SKM-1 treated with dmso at 0.1 percent for 144 hours (cell line): Measurements from ENCODE around the gene SPINK8.
A peak's percentile ranks its signal among the peaks of the same experiment; 100 is the strongest.
"Not testable (repeated sequence)": the region's sequence is repeated elsewhere in the genome, so short reads cannot be mapped to it uniquely, and the experiment has no call there.

ENCODE experiments used
- DNase-seq: peaks from one replicate; lab custom pipeline; 2025; ENCODE audit not compliant: unreplicated experiment; lab: John Stamatoyannopoulos, UW

SPINK8 gene

DNA sequence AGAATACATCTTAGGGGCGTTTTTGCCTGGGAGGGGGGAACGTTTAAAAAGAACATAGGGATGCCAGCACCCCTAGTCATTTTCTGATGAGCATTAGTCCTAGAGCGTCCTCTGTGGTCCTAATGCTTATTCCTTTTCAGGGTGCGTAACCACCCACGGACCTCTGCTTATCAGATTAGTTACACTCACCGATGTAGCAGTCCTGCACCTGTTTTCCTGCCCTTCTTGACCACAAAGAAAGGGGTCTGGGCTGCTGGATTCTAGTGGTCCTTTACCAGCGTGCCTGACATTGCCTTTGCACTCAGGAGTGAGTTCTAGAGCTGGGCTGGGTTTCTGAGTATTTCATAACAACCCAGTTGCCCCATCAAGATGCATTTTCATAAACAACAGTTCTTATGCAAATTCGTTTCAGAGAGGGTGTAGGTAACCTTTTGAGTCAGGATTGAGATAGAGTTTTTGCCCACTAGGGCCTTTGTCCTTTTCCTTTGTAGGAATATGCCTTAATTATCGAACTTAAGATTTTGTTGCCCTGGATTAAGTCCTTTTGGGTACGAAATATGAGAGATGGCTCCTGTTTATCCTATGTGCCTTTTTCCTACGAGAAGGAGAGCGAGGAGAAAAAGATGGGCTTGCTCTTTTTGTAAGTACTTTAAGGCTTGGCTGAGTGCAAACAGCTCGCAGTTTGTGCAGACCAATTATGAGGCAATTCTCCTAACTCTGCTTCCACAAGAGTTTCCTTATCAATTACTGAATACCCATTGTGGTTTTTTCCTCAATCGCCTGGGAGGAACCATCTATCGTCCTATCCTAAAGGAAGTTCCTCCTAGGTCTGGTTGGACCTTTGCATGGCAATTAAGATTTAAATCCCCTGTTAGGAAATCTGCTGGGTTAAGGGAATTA, at the start of gene SPINK8:
SPINK8 (minus strand) TSS at position 316 of the 900 bp plus-strand sequence. CDS start 5,320 bp downstream, outside the sequence.
- peak; percentile 29 for DNase-seq

DNA sequence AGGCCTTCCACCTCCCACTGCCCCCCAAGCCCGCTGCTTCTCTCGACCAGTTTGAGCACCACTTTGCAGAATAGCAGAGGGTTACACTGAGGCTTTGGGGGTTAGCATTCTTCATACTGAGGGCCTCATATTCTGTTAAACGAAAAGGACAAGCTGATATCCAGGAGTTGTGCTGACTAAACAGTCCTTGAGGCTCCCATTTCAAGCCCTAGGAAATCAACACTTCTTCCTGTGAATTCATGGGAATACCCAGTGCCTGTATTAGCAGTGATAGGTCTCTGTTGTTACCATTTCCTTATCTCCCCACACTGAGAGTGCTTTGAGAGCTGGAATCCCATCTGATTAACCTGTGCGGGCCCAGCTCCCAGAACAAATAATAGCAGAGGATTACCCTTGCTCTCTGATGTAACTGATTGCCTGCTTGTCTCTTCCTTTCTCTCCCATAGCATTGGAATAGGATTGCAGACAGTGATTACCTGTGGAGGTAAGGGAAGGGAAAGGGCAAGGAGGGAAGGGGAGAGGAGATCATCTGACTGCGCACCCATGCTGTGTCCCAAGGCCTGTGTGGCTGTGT, 39.5 kb upstream of the SPINK8 start:
- DNase-seq: no peak

DNA sequence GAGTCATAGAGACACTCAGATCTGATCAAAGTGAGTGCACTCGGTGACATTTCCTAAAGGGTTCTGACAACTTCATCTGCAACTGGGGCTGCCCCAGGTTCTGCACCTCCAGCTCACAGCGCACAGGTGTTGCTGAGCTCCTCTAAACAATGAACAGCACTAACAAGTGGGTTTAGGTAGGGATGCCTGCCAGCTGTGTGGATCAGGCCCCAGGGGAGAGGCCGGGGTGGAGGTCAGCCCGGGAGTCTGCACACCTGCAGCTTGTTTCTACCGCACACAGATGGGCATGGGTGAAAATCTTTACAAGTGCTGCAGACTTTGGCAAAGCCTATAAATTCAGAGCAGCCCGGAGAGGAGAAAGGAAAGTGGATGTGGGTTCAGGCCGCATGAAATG, 38.9 kb upstream of the SPINK8 start:
- no peak for DNase-seq

DNA sequence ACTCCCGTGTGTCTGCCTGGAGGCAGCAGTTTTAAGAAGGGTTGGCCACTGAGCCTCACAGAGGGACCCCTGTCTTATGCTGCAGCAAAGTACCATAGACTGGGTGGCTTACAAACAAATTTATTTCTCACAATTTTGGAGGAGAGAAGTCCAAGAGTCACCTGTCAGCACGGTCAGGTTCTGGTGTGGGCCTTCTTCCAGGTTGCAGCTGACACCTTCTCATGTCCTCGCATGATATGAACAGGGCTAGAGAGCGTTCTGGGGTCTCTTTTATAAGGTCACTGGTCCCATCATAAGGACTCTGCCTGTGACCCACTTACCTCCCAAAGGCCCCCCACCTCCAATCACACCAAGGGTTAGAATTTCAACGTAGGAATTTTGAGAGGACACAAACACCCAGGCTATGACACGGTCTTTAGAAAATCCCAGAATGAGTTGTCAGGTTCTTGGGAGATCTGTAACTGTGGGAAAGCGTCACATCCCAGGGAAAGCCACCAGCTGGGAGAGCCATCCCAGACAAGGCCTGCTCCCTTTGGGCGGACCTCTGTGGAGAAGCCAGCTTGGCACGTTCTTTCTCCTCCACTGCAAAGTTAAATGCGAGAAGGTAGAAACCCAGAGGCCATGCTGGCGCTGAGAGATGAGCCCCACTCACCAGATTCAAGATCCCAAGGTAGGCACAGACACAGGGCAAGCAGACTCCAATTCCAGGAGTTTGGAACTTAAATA, 38.4 kb upstream of the SPINK8 start, which contains the start of gene FBXW12:
FBXW12 (plus strand) TSS at position 569 of the 726 bp plus-strand sequence. CDS start 549 bp downstream, outside the sequence.
- DNase-seq: no peak

DNA sequence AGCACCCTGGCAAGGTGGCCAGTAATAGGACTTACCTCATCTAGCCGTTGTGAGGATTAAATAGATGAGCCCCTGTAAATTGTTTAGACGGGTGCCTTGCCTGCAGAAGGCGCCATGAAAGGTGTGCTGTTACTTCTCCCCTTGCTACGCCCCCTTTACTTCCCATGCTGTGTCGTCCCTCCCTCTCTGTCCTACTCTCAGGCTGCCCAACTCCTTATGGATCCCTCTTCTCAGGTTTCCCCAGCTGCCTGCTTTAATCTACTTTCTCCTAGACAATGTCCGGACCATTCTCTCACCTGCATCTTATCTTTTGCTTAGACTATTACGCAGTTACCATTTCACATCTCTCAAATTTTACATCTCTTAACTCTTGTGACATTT, 36.9 kb upstream of the SPINK8 start:
- no peak for DNase-seq

DNA sequence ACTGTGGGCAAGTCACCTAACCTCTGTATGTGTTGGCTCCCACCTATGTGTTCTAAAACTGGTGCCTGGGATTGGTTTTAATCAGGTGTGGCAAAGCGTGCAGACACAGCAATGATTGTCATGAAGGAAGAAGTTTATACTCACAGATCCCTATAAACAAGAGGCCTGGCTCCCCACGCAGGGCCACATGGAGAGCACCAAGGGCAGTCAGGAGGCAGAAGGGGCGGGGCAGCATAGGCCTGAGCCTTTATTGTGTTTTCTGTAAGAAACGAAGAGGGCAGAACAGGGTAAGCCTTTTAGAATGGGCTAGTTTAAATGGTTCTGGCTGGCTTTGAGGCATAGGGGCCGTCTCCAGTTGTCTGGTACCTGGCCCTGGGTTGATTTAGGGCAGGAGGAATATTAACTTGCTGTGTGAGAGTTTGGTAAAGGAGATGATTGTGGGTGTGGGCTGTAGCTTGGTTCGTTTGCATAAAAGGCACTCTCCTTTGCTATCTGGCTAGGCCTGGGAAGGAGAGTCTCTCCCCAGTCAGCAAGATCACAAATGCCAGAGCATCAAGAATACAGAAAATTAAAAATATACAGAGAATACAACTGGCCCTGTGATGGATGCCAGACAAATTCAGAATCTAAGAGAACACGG, 36.4 kb upstream of the SPINK8 start:
- no peak for DNase-seq

DNA sequence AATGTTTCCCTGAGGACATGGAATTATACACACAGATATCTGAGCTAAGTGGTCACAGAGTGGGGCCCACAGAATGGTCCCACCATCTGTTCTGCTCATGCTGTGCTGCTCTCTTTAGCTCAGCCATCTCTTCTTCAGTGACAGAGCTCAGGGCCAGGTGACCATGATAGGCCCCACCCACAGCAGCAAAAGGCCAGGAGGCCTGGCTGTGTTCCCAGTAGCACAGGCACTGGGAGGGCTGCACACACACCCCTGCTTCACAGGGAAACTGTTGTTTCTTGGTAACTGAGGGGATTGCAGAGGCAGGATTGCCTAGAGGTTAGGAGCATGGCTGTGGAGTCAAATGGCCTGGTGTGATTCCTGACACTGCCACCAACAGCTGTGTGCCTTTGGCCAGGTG, 33.7 kb upstream of the SPINK8 start:
- no peak for DNase-seq

DNA sequence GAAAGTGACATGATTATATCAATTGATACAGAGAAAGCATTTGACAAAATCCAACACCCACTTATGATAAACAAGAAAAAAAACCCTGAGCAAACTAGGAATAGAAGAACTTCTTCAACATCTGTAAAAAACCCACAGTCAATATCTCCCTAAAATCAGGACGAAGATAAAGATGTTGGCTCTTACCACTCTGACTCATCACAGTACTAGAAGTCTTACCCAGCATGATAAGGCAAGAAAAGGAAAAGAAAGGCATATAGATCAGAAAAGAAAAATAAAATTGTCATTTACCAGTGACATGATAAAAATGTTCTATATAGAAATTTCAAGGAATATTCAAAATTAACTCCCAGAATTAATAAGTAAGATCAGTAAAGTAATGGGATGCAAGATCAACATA, 31.4 kb upstream of the SPINK8 start:
- DNase-seq: no peak

DNA sequence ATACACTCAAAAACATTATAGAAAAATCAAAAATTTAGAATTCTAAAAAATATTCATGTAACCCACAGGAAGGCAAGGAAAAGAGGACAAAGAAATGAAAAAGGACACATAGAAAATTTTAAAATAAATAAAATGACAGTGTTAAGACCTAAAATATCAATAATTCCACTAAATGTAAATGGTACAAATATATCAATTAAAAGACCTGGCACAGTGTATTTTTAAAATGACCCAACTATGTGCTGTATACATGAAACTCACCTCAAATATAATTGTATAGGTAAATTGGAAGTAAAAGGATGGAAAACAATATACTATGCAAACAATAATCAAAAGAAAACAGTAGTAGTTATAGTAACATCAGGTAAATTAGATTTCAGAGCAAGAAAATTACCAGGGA, 28.5 kb upstream of the SPINK8 start:
- no peak for DNase-seq

DNA sequence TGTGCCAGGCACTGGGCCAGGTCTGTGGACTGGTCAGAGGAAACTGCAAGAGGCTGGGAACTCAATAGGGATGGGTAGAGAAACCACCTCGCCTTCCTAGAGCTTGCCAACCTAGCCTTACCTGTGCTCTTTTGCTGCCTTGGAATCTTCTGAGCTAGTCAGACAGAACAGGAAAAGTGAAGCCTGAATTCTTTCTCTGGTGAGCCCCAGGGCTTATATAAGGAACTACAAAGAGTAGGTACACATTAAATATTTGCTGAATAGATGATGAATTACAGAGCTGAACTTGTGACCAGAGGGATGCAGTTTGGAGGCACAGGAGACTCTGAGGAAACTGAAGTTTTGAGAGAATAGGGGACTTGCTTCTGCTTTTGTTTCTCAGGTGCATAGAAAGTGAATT, 23.0 kb upstream of the SPINK8 start:
- no peak for DNase-seq

DNA sequence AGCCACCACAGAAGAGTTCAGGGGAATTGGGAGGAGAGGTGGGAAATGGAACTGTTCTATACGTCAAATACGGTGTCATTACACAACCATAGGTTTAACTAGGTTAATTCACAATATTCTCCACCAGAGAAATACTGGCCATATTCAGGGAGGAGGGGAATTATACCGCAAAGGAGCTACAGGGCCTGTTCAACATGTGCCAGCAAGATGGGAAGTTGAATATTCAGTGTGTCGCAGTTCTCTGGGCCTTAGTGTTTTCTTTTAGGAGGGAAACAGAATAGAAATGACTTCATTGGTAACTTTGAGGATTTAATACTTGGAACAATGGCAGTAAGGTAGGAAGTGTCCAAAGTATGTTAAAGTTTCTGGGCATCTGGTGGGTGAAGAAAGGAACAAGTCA, 20.5 kb upstream of the SPINK8 start:
- DNase-seq: no peak

DNA sequence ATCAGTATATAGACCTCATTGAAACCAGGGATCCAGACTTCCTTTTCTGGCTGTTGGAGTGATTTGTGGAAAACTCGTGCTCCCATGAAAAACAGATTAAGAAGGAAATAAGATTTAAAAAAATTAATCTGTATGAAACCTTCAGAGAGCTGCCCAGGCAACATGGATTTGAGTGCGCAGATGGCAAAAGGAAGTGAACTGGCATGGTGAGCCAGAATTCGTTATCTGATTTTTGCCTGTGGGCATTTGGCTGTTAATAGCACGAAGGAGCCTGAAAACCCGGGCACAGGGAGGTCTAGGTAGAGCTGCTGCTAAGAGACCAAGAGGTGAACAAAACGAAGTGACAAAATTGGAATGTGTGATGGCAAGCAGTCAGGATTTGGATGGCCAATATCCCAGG, 19.1 kb upstream of the SPINK8 start:
- no peak for DNase-seq

DNA sequence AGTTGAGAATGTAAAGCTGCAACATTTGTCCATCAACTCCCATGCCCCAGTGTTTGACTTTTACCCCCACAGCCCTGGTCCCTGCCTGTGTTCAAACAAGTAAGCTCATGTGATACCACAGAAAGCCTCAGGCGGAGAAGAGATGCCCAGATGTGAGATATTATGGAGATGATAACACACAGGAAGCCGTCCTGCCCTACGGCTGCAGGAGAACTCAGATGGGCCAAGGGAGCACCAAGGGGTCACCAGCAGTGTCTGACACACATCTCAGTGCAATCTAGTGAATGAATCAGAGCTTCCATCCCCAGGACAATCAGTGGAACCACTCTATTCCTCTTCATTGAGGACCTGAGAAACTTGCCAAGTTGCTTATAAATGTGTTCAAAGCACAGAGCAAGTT, 14.0 kb upstream of the SPINK8 start:
- DNase-seq: no peak

DNA sequence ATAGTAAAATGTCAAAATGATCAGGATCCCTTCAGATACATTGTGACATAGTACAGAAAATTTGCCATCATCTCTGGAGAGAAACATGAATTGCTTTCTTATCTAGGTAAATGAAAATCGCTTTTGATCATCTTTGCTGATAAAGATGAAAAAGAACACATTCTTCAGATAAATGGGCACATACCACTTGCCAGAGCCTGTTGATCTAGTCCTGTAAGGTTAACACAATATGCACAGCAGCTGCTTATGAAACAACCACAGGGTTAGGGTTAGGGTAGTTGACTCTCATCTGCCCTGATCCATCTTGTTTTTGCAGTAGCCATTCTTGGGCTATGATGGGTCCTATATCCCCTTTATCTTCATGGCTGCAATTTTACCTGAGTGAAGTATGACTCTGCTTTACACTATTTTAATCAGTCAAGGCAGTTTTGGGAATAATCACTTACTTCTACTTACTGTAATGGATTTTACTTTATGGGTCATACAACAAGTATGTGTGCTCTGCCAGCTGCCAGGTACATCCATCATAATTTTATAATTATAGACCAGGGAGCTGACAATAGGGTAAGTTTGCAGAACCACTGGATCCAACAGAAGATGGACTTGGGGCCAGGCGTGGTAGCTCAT, 12.6 kb upstream of the SPINK8 start:
- no peak for DNase-seq

DNA sequence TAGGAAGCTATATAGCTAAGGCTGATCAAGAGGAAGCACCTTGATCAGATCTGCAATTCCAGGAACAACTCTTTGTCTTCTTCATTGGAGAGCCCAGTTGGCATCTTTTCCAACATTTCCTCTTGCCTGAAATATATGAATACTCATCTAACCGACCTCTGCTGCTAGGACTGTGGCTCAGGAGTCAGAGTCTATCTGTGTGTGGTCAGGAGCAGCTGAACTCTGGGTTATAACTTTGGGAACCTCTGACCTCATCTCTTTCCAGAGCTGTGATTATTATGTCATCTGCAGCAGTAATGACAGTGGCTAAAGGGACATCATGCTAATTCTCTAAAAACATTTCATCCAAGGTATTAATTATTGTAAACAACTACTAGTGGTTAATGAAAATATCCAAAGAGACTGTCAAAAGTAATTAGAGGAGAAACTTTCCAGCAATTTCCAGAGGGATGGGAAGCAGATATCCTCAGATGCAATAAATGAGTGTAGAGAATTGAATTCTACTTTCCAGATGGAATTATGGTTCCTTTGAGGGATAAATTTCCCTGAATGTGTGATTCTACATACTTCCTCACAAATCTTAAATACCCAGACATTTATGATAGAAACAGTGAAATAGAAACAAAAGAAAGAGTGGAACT, 11.5 kb upstream of the SPINK8 start:
- DNase-seq: no peak

DNA sequence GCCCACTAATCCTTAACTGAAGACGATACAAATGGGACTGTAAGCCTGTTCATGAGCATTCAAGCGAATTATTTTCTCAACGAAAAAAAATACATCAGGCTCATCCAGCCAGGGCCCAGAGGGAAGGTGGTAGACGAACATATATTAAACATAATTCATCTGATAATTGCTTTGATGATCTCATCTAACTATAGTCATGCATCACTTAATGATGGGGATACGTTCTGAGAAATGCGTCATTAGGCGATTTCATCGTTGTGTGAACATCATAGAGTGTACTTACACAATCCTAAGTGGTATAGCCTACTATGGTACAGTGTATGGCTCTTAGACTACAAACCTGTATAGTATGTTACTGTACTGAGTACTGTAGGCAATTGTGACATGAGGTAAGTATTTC, 10.0 kb upstream of the SPINK8 start:
- no peak for DNase-seq

DNA sequence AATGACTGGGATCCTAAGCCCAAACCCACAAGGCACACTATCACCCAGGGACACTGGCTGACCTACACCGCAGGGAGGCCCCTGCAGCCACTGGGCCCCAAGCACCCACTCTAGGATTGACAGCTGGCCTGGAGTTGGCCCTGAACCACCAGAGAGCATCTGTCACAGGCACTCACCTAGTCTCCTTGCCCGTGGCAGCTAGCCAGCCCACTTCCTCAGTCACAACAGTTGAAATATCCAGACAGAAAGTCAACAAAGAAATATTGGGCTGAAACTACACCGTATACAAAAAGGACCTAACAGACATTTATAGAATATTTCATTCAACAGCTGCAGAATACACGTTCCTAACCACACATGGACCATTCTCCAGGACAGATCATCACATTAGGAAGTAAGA, 5.2 kb upstream of the SPINK8 start:
- no peak for DNase-seq

DNA sequence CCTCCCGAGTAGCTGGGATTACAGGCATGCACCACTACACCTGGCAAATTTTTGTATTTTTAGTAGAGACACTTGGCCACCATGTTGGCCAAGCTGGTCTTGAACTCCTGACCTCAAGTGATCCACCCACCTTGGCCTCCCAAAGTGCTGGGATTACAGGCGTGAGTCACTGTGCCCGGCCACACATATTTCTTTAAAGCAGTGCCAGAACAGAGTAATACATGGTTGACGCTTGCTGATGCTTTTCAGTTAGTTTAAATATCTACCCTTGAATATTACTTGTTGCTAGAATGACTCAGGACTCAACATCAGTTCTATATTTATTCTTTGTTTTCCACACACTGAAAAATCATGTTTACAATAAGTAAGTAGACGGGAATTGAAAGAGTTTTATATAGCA, 4.1 kb upstream of the SPINK8 start:
- DNase-seq: not testable (repeated sequence)

DNA sequence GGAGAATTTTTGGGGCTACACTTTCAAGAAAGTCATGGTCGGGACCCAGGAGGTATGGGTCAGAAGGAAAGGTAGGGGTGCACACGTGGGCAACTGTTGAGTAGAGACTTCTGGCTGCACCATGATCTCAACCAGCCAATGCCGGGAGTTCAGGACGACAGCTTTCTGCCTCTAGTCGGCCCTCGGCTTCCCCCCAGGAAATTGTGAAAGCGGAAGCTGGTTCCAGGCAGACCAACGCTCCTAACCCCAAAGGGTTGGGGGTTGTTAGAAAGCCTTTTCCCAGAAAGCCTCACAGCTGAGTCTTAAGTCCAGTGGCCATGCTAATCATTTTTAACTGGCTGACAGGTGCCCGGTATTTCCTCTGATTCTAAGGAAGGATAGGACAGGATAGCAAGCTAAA, 1.8 kb upstream of the SPINK8 start:
- DNase-seq: peak; percentile 51

DNA sequence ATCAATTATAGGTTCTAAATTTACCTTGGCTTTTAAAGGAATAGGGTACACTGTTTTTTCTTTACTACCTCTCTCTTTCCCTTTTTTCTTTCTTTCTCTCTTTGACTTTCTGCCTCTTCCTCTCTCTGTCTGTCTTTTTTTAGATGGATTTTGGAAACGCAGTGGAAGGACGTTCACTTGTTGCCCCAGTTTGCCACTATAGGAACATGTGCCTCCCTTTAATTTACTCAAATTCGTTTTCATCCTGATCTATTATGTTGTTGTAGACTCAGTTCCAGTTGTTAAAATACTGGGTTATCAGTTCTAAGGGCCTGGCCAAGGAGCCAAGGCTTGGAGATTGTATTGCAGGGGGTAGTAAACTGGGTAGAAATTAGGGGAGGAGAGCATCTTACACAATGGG, 1.1 kb upstream of the SPINK8 start:
- no peak for DNase-seq
